ENCODE measurements around the gene CTDSP2.

- TF ChIP-seq POLR2A (IDR thresholded peaks at IDR 0.05; ENCODE audit: low read length) (no peak), GATA1 (IDR thresholded peaks at IDR 0.05; ENCODE audit: low read depth, low read length) (no peak)
Measured at GRCh38 chr12:57810450-57810849, 36.1 kb downstream of the CTDSP2 start.
